ENCODE measurements around the gene ADAT1. TPM values are rescaled to one million over a fixed set of nuclear protein-coding genes. Genes with fewer than 3 reads are reported as not detected.

The ADAT1 gene
- total RNA-seq, 1 experiment from 2014 or later, result 44.2 TPM

DNA sequence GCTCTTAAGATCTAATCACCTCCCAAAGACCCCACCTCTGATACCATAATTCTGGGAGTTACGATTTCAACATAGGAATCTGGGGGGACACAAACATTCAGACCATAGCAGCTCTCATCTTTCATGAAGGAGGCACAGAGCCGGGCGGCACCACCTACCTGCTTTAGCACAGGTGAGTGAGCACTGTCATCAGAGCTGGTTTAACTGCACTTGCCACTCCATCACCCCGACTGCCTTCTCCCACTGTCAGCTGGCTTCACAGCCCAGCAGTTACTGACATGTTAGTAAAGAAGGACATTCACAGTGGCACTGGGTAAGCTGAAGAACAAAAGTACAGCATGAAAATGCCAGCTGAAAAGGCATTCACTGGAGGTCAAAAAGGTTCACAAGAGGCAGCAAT is 34.4 kb downstream of the ADAT1 start (continued):
- TF ChIP-seq, protein P1, sequence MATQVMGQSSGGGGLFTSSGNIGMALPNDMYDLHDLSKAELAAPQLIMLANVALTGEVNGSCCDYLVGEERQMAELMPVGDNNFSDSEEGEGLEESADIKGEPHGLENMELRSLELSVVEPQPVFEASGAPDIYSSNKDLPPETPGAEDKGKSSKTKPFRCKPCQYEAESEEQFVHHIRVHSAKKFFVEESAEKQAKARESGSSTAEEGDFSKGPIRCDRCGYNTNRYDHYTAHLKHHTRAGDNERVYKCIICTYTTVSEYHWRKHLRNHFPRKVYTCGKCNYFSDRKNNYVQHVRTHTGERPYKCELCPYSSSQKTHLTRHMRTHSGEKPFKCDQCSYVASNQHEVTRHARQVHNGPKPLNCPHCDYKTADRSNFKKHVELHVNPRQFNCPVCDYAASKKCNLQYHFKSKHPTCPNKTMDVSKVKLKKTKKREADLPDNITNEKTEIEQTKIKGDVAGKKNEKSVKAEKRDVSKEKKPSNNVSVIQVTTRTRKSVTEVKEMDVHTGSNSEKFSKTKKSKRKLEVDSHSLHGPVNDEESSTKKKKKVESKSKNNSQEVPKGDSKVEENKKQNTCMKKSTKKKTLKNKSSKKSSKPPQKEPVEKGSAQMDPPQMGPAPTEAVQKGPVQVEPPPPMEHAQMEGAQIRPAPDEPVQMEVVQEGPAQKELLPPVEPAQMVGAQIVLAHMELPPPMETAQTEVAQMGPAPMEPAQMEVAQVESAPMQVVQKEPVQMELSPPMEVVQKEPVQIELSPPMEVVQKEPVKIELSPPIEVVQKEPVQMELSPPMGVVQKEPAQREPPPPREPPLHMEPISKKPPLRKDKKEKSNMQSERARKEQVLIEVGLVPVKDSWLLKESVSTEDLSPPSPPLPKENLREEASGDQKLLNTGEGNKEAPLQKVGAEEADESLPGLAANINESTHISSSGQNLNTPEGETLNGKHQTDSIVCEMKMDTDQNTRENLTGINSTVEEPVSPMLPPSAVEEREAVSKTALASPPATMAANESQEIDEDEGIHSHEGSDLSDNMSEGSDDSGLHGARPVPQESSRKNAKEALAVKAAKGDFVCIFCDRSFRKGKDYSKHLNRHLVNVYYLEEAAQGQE (IDR thresholded peaks at IDR 0.05; ENCODE audit: low read depth), result no peak
- no peak for TF ChIP-seq EZH2 (IDR thresholded peaks at IDR 0.05)
- TF ChIP-seq CEBPB (IDR thresholded peaks at IDR 0.05; ENCODE audit: low read depth), result no peak
- TF ChIP-seq SRF (IDR thresholded peaks at IDR 0.05; ENCODE audit: low read depth), result no peak
- TF ChIP-seq EZH2phosphoT487 (IDR thresholded peaks at IDR 0.05; ENCODE audit: borderline replicate concordance), result no peak
- TF ChIP-seq CBX3 (IDR thresholded peaks at IDR 0.05; ENCODE audit: low read depth), result no peak
- TF ChIP-seq RAD21 (IDR thresholded peaks at IDR 0.05; ENCODE audit: low read depth), result no peak
- TF ChIP-seq, protein P2, sequence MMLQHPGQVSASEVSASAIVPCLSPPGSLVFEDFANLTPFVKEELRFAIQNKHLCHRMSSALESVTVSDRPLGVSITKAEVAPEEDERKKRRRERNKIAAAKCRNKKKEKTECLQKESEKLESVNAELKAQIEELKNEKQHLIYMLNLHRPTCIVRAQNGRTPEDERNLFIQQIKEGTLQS (IDR thresholded peaks at IDR 0.05), result no peak

DNA sequence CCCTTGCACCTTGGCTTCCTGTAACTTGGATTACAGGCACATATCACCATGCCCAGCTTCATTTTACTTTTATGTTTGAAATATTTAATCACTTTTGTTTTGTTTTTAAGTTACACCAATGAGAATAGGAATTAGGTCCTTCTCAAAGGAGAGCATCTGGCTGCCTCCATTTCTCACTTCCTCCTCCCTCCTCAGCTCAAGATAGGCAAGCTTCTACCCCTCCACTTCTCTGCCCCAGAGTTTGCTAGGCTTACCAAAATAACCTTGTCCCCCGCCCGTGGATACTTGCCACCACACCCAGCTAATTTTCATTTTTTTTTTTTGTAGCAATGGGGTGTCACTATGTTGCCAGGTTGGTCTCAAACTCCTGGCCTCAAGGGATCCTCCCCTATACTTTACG is 39.0 kb downstream of the ADAT1 start:
- Histone ChIP-seq H3K4me1 (ENCODE audit: control insufficient read depth in 1 of 2, insufficient read depth in 2 of 2, low read length in 2 of 2) (no peaks in the 10 kb centered on the region), H3K4me2 (ENCODE audit: low read length) (no peak overlapping the region), H3K27ac (ENCODE audit: low read depth, low read length) (no peak overlapping the region), H3K4me3 (replicated peaks in 1 of 2; ENCODE audit: low read depth in 1 of 2, low read length in 2 of 2) (no peak overlapping the region), H4K20me1 (ENCODE audit: insufficient read depth) (no peaks in the 10 kb centered on the region), H3K9me2 (ENCODE audit: insufficient read depth) (no peaks in the 10 kb centered on the region), H3K9me3 (ENCODE audit: control insufficient read depth in 1 of 2, insufficient read depth in 1 of 2, low read depth in 1 of 2, low read length in 2 of 2) (no peaks in the 10 kb centered on the region), H3K79me2 (ENCODE audit: insufficient read depth, low read length) (no peaks in the 10 kb centered on the region), H2AFZ (ENCODE audit: low read depth, low read length, poor library complexity, severe bottlenecking) (no peak overlapping the region), H3K36me3 (ENCODE audit: control insufficient read depth in 1 of 2, insufficient read depth in 2 of 2, low read length in 2 of 2) (0 out of 4 replicates have a peak, but pooled peaks cover 0 to under 1% of the 10 kb centered on the region in 2 experiments), H3K9ac (ENCODE audit: low read length) (no peak overlapping the region), H3K27me3 (ENCODE audit: insufficient read depth, low read length) (no peaks in the 10 kb centered on the region)
- ATAC-seq (no peak), DNase-seq (ENCODE audit: low read depth, low spot score) (no peak)
- no TSS peak for BruUV-seq (replicated peaks)
- intact Hi-C loops (cut with micrococcal nuclease), result no loop called here
- ChIA-PET POLR2A (no interaction called here), RAD21 (ENCODE audit: low non-redundant PET in 1 of 2, low total read pairs in 2 of 2, uncharacterized antibody in 2 of 2, unreplicated experiment in 2 of 2) (no interaction called here), CTCF (no interaction called here)
- TF ChIP-seq, protein P3, sequence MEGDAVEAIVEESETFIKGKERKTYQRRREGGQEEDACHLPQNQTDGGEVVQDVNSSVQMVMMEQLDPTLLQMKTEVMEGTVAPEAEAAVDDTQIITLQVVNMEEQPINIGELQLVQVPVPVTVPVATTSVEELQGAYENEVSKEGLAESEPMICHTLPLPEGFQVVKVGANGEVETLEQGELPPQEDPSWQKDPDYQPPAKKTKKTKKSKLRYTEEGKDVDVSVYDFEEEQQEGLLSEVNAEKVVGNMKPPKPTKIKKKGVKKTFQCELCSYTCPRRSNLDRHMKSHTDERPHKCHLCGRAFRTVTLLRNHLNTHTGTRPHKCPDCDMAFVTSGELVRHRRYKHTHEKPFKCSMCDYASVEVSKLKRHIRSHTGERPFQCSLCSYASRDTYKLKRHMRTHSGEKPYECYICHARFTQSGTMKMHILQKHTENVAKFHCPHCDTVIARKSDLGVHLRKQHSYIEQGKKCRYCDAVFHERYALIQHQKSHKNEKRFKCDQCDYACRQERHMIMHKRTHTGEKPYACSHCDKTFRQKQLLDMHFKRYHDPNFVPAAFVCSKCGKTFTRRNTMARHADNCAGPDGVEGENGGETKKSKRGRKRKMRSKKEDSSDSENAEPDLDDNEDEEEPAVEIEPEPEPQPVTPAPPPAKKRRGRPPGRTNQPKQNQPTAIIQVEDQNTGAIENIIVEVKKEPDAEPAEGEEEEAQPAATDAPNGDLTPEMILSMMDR (IDR thresholded peaks at IDR 0.05 in 2 of 3, conservative IDR thresholded peaks at IDR 0.05 in 1 of 3; ENCODE audit: borderline replicate concordance in 1 of 3, insufficient read depth in 1 of 3, low read depth in 2 of 3, low read length in 2 of 3), result no peak
- TF ChIP-seq SRF (IDR thresholded peaks at IDR 0.05; ENCODE audit: low read depth), result no peak
- no peak for TF ChIP-seq POLR2AphosphoS5 (IDR thresholded peaks at IDR 0.05; ENCODE audit: low read depth, low read length)
- no peak for TF ChIP-seq JUND (IDR thresholded peaks at IDR 0.05)
- no peak for TF ChIP-seq CEBPB (IDR thresholded peaks at IDR 0.05; ENCODE audit: low read depth)
- TF ChIP-seq TCF7L2 (IDR thresholded peaks at IDR 0.05; ENCODE audit: borderline replicate concordance, extremely low read depth, insufficient read depth, insufficient read length), result no peak
- TF ChIP-seq, protein P1 (IDR thresholded peaks at IDR 0.05; ENCODE audit: low read depth), result no peak
- no peak for TF ChIP-seq POLR2A (IDR thresholded peaks at IDR 0.05; ENCODE audit: borderline replicate concordance, extremely low read depth, insufficient read depth, insufficient read length)
- TF ChIP-seq, protein P4, sequence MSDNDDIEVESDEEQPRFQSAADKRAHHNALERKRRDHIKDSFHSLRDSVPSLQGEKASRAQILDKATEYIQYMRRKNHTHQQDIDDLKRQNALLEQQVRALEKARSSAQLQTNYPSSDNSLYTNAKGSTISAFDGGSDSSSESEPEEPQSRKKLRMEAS (IDR thresholded peaks at IDR 0.05), result no peak
- no peak for TF ChIP-seq CBX3 (IDR thresholded peaks at IDR 0.05; ENCODE audit: low read depth)
- TF ChIP-seq SP1 (IDR thresholded peaks at IDR 0.05; ENCODE audit: low read depth), result no peak
- TF ChIP-seq, protein P2 (IDR thresholded peaks at IDR 0.05), result no peak
- no peak for TF ChIP-seq ZNF274 (IDR thresholded peaks at IDR 0.05; ENCODE audit: low read depth, low read length)
